ENCODE results near the gene TUNAR. TPM values are rescaled to one million over a fixed set of nuclear protein-coding genes. Genes with fewer than 3 reads are reported as not detected.

The TUNAR gene
- total RNA-seq, 1 donor from 2014 or later: 2.0 TPM

DNA sequence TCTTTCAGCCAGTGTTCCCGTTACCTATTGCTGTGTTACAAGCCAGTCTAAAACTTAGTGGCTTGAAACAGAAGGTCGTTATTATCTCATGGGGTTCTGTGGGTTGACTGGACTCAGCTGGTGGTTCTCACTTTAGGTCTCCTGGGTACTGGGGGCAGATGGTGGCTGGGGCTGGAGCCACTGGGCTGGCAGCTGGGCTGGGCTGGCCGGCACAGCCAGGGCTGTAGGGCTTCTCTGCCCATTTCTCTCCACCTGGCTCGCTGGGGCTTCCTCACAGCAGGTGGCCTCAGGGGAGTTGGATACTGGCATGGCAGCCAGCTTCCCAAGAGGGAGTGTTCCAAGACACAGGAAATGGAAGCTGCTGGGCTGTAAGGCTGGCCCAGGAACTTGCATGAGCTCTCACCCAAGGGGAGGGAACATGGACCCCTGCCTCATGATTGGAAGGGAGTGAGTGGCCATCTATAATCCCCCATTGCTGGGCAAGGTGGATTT, 27.0 kb downstream of the TUNAR start:
- H3K36me3 Mint-ChIP-seq (ENCODE audit: low read depth, unreplicated experiment): no peaks in the 10 kb centered on the region
- H3K27me3 Mint-ChIP-seq (ENCODE audit: unreplicated experiment): peaks cover 7% of the 10 kb centered on the region
- TF ChIP-seq CTCF (IDR thresholded peaks at IDR 0.05; ENCODE audit: unreplicated experiment): no peak
- DNase-seq (ENCODE audit: low spot score): no peak
- H3K27ac Mint-ChIP-seq (ENCODE audit: unreplicated experiment): no peak overlapping the region
- H3K9me3 Mint-ChIP-seq (ENCODE audit: unreplicated experiment): no peaks in the 10 kb centered on the region
- H3K4me3 Mint-ChIP-seq (ENCODE audit: unreplicated experiment): no peak overlapping the region
- H3K4me1 Mint-ChIP-seq (ENCODE audit: unreplicated experiment): no peaks in the 10 kb centered on the region

DNA sequence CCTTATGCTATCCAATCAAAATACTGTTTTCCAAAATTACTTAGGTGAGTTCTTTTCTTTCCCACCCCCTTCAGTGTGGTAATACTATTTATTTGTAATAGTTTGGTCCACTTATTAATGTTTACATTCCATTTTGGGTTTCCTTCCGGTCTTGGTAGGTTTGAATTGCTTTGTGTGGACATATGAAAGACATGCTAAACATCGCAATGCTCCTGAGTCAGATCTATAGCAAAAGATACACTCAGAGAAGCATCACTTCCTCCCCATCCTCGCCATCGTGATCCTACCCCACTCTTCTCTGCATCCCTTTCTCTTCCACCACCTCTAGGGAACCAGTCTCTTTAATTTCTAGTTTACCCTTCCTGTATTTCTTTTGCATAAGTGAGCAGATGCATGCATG, 30.0 kb downstream of the TUNAR start:
- H3K4me1 Mint-ChIP-seq (ENCODE audit: unreplicated experiment): no peaks in the 10 kb centered on the region
- H3K36me3 Mint-ChIP-seq (ENCODE audit: low read depth, unreplicated experiment): no peaks in the 10 kb centered on the region
- H3K4me3 Mint-ChIP-seq (ENCODE audit: unreplicated experiment): no peak overlapping the region
- H3K27me3 Mint-ChIP-seq (ENCODE audit: unreplicated experiment): peaks cover 5% of the 10 kb centered on the region
- no peaks in the 10 kb centered on the region for H3K9me3 Mint-ChIP-seq (ENCODE audit: unreplicated experiment)
- no peak for TF ChIP-seq CTCF (IDR thresholded peaks at IDR 0.05; ENCODE audit: unreplicated experiment)
- H3K27ac Mint-ChIP-seq (ENCODE audit: unreplicated experiment): no peak overlapping the region
- DNase-seq (ENCODE audit: low spot score): no peak

- Mint-ChIP-seq H3K9me3 (ENCODE audit: unreplicated experiment) (no peaks in the 10 kb centered on the region), H3K4me3 (ENCODE audit: unreplicated experiment) (no peak overlapping the region), H3K36me3 (ENCODE audit: low read depth, unreplicated experiment) (no peaks in the 10 kb centered on the region), H3K4me1 (ENCODE audit: unreplicated experiment) (no peaks in the 10 kb centered on the region), H3K27me3 (ENCODE audit: unreplicated experiment) (peaks cover 5% of the 10 kb centered on the region), H3K27ac (ENCODE audit: unreplicated experiment) (no peak overlapping the region)
- DNase-seq (ENCODE audit: low spot score): no peak
- no peak for TF ChIP-seq CTCF (IDR thresholded peaks at IDR 0.05; ENCODE audit: unreplicated experiment)
These were observed 34.0 kb downstream of the TUNAR start for GRCh38 chr14:95910628-95911027.

DNA sequence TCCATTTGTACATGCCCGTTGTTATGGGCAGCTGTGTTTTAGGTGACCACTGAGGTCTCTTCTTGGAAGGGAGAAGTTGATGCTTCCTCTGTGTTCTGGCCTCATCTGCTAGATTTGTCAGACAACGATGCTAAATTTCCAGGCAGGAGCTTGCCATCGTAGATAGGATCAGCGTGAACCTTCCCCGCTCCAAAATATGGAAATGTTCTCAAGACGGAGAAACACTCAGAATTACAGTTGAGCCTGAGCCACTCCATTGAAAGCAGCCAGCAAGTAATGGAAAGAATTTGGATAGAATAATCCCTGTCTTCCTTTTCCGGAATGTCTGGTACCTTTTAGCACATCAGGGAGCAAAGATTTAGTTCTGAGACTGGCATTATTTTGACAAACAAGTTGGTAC, 34.8 kb downstream of the TUNAR start:
- Mint-ChIP-seq H3K36me3 (ENCODE audit: low read depth, unreplicated experiment) (no peaks in the 10 kb centered on the region), H3K27me3 (ENCODE audit: unreplicated experiment) (peaks cover 5% of the 10 kb centered on the region), H3K27ac (ENCODE audit: unreplicated experiment) (no peak overlapping the region), H3K4me1 (ENCODE audit: unreplicated experiment) (no peaks in the 10 kb centered on the region), H3K4me3 (ENCODE audit: unreplicated experiment) (no peak overlapping the region), H3K9me3 (ENCODE audit: unreplicated experiment) (no peaks in the 10 kb centered on the region)
- TF ChIP-seq CTCF (IDR thresholded peaks at IDR 0.05; ENCODE audit: unreplicated experiment): no peak
- no peak for DNase-seq (ENCODE audit: low spot score)

GRCh38 chr14:95915330-95915729, 38.7 kb downstream of the TUNAR start:
- no peak for DNase-seq (ENCODE audit: low spot score)
- H3K9me3 Mint-ChIP-seq (ENCODE audit: unreplicated experiment): no peaks in the 10 kb centered on the region
- TF ChIP-seq CTCF (IDR thresholded peaks at IDR 0.05; ENCODE audit: unreplicated experiment): no peak
- H3K4me3 Mint-ChIP-seq (ENCODE audit: unreplicated experiment): no peak overlapping the region
- H3K27ac Mint-ChIP-seq (ENCODE audit: unreplicated experiment): no peak overlapping the region
- H3K4me1 Mint-ChIP-seq (ENCODE audit: unreplicated experiment): no peaks in the 10 kb centered on the region
- H3K27me3 Mint-ChIP-seq (ENCODE audit: unreplicated experiment): peaks cover 3% of the 10 kb centered on the region
- no peaks in the 10 kb centered on the region for H3K36me3 Mint-ChIP-seq (ENCODE audit: low read depth, unreplicated experiment)
